Suppressor macrophage (primary cell): ENCODE measurements around the gene ZNF624.
A peak's percentile ranks its signal among the peaks of the same experiment; 100 is the strongest.

Experiments
- DNase-seq, 4 experiments: peaks; one replicate each; pipeline ENCODE4 v3.0.0-alpha.2; 2020 to 2022

ZNF624 gene

GRCh38 chr17:16593356-16594102 lies 60.1 kb downstream of the ZNF624 start:
- DNase-seq, result peak in 3 of 4 experiments; percentile 12 to 41 (median 26)

- peak; percentile 90 to 96 (median 95) for DNase-seq
These were observed 64.3 kb downstream of the ZNF624 start for GRCh38 chr17:16589097-16589969.

GRCh38 chr17:16585796-16586195 lies 67.9 kb downstream of the ZNF624 start:
- peak; percentile 2 to 34 (median 12) for DNase-seq

- peak; percentile 85 to 92 (median 88) for DNase-seq
These were observed 69.2 kb downstream of the ZNF624 start for GRCh38 chr17:16584273-16584995.

DNA sequence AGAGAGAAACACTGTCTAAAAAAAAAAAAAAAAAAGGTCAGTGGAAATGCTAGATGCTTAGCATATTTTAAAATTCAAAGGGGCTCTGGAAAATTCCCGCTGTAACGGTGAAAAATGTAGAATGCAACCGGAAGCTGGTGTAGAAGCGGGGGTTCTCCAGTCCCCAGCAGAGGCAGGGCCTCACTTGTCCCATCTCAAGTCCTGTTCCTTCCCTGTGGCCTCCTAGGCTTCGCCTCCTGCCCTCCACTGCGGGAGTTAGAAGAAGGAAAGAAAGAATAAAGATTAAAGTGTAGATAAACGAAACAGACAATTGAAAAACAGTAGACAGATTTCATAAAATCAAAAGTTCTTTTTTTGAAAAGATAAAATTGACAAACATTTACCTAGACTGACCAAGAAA lies 69.9 kb downstream of the ZNF624 start:
- DNase-seq, result no peak

DNA sequence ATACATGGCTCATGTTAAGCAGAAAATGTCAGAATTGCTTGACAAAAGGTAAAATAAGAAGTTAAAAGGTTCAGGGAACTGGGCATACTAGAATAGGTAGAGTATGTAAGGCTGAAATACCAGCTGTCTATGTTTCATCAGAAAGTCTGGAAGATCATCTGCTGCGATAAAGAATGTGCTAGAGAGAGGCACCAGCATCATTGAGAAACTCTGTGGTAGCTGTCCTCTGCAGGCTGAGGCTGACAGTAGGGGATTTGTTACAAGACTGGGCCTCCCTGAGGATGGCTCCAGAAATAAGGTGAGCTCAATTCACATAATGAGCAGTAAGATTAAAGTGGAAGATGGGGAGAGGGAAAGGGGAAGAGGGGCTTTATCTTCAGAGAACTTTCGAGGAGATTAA lies 80.2 kb downstream of the ZNF624 start:
- DNase-seq, result no peak
